Mononuclear cell (primary cell): ENCODE measurements around the gene ARL6IP1. TPM values are rescaled to one million over a fixed set of nuclear protein-coding genes. Genes with fewer than 3 reads are reported as not detected.
"Not testable (repeated sequence)": the region's sequence is repeated elsewhere in the genome, so short reads cannot be mapped to it uniquely, and the experiment has no call there.

Source experiments
- H3K27me3 ChIP-seq: 2 replicates; pipeline ENCODE4 v1.6.0; 2011; ENCODE audit warnings: low read length, control low read depth; ENCODE audit not compliant: insufficient read depth
- H3K4me1 ChIP-seq: 2 replicates; pipeline ENCODE4 v1.5.1; 2011; ENCODE audit warnings: mild to moderate bottlenecking, low read length, control low read depth; ENCODE audit not compliant: insufficient read depth
- H3K4me3 ChIP-seq: 2 replicates; pipeline ENCODE4 v1.5.1; 2011; ENCODE audit warnings: mild to moderate bottlenecking, low read length, moderate library complexity
- H3K9me3 ChIP-seq: 2 replicates; pipeline ENCODE4 v1.5.1; 2011; ENCODE audit warnings: low read depth, mild to moderate bottlenecking, control low read depth, low read length
- total RNA-seq: library from RNA; depleted of rRNA; stranded (reverse); fragments of >200 nt; gene quantifications from one replicate; pipeline ENCODE4 v1.2.3, GENCODE V29; 2012

Gene ARL6IP1
- total RNA-seq, 1 donor, result 255 TPM

DNA sequence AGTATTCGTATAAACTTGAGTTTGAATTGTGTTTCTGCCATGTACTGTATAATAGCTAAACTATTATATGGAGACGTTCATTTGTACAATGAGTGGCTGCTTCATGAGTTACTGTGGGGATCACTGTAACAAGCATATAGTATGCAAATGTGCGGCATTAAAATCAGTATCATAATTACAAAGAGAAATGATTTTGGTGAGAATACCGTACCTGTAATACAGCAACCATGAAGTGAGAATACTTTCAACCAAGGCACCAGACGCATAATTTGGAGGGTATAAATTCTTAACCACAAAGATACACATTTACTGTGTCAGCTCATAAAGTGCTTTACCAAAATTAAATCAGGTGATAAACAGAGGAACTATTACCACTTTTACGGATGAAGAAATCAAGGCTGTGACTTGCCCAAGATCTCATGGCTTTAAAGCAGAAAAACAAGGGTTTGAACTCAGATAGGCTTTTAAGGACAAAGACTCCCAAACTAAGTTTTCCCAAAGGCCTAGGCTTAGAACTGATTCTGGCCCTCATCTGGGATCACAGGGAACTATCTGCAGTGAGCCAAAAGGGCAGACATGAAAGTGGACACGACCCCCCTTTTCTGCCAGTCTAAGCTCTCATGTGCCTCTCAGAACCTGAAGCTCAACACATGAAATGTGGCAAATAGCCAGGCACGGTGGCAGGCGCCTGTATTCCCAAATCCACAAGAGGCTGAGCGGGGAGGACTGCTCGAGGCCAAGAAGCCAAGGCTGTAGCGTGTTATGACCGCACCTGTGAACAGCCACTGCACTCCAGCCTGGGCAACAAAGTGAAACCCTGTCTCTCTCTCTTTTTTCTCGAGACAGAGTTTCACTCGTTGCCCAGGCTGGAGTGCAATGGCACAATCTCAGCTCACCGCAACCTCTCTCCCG lies 17.7 kb downstream of the ARL6IP1 start:
- no peaks in the 10 kb centered on the region for H3K27me3 ChIP-seq
- H3K9me3 ChIP-seq, result no peaks in the 10 kb centered on the region
- H3K4me3 ChIP-seq, result no peak overlapping the region
- H3K4me1 ChIP-seq, result peaks cover 44% of the 10 kb centered on the region

DNA sequence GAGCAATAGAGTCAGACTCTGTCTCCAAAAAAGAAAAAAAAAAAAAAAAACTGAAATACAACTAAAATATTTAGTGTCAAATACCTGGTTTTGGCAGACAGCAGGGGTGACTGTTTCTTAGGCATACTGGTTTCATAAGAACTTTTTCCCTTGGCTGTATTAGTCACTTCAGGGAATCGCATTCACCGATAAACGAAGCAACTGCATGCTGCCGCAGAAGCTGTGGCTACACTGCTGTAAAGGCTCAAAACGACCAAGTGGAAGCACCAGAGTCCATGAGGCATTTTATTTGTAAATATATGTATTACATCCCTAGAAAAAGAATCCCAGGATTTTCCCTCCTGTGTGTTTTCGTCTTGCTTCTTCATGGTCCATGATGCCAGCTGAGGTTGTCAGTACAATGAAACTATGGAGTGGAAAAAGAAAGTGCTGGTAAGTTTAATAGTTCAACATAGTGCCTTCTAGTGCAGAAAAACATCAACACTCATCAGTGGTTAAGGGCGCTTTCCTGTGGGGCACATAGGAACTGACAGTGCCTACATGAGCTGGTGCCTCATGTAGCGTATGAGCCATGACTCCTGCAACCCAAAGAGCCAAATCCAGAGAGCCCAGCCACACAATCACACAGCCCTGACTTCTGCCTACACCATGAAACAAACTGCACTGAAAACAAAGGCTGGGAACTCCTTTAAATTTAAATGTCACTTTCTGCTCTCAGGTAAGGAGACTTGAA lies 18.5 kb downstream of the ARL6IP1 start:
- Histone ChIP-seq H3K9me3 (no peaks in the 10 kb centered on the region), H3K4me3 (no peak overlapping the region), H3K4me1 (peaks cover 36% of the 10 kb centered on the region), H3K27me3 (no peaks in the 10 kb centered on the region)

DNA sequence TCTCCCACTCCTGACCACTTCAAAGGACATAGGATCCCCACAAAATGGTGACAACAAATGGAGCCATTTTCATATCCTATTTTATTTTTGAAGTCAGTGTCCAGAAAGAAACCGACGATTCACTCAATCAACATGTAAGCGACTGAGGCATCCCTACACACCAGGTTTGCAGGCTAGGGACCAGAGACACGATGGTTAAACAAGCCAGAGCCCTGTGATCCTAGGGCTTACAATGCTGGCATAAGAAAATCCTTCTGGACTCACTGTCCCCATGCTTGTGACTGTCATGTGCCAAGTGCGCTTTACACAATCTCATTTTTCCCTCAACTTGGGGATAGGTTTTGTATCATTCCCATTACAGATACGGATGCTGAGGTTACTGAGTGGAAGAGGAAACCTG lies 20.1 kb downstream of the ARL6IP1 start:
- not testable (repeated sequence) for H3K4me3 ChIP-seq, H3K27me3 ChIP-seq, H3K9me3 ChIP-seq
- H3K4me1 ChIP-seq, result peaks cover 20% of the 10 kb centered on the region

DNA sequence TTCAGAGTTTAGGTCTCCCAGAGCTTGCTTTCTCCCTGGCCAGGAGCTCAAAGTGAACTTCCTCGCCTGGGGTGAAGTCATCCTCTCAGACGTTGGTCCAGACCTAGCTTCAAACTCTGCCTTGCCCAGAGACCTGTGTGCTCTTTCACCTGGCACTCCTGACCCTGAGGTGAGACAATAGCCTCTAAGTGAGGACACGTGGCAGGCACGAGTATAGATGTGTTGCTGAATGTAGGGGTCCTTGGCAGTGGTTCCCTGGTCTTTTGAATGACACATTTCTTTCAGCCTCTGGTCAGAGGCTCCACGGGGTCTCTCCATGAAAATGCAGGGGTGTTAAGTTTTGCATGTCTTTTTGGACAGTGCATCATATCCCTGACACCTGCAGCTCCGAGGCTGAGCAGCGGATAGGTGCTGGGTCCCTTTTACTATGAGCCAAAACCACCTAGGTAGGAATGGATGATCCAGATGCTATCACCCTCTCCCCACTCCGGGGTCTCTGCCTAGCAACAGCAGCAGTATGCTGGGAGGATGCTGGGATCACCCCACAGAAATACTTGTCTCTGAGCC lies 20.8 kb downstream of the ARL6IP1 start:
- H3K27me3 ChIP-seq, H3K4me3 ChIP-seq, H3K9me3 ChIP-seq: not testable (repeated sequence)
- peaks cover 13% of the 10 kb centered on the region for H3K4me1 ChIP-seq

DNA sequence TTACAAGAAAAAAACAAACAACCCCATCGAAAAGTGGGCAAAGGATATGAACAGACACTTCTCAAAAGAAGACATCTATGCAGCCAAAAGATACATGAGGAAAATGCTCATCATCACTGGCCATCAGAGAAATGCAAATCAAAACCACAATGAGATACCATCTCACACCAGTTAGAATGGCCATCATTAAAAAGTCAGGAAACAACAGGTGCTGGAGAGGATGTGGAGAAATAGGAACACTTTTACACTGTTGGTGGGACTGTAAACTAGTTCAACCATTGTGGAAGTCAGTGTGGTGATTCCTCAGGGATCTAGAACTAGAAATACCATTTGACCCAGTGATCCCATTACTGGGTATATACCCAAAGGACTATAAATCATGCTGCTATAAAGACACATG lies 23.7 kb downstream of the ARL6IP1 start:
- H3K27me3 ChIP-seq, H3K9me3 ChIP-seq, H3K4me3 ChIP-seq, H3K4me1 ChIP-seq: not testable (repeated sequence)

DNA sequence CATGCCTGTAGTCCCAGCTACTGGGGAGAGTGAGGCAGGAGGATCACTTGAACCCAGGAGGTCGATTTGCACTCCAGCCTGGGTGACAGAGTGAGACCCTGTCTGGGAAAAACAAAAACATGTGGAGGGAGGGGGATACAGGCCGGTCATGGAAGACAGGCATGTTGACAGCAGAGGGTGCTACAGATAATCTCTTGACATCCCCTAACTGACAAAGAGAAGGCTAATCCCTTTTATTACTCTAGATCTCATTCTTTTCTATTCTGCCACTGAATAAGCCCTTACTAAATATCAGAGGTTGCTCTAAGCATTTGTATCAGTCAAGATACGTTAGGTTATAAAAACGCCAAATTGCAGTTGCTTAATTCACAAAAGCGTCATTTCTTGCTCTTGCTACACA lies 25.0 kb downstream of the ARL6IP1 start:
- H3K9me3 ChIP-seq, H3K4me3 ChIP-seq, H3K27me3 ChIP-seq, H3K4me1 ChIP-seq: not testable (repeated sequence)

DNA sequence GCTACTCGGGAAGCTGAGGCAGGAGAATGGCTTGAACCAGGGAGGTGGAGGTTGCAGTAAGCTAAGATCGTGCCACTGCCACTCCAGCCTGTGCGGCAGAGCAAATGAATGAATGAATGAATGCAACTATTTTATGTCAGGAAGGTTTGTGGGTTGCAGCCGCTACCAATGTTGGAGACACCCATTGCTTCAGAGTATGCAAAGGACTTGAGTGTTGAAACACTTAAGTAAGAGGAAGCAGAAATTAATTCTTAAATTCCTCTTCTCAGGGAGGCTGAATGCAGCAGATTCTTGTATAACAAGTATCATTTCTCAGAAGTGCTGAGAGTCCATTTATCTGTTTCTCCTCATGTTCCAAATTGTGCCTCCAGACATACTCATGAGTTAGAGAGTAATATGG lies 26.7 kb downstream of the ARL6IP1 start:
- H3K27me3 ChIP-seq, H3K4me1 ChIP-seq, H3K9me3 ChIP-seq, H3K4me3 ChIP-seq: not testable (repeated sequence)

DNA sequence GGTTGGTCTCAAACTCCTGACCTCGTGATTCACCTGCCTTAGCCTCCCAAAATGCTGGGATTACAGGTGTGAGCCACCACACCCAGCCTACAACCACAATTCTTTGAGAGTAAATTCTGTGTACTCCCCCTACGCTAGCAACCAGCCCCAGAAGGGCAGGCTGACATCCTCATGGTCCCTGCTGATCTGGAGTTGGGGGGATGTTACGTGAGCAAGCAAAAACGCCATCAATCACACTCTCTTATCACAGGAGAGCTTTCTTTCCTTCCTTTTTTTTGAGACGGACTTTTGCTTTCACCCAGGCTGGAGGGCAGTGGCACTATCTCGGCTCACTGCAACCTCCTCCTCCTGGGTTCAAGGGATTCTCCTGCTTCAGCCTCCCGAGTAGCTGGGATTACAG lies 29.2 kb downstream of the ARL6IP1 start:
- H3K4me3 ChIP-seq, H3K9me3 ChIP-seq, H3K4me1 ChIP-seq, H3K27me3 ChIP-seq: not testable (repeated sequence)

DNA sequence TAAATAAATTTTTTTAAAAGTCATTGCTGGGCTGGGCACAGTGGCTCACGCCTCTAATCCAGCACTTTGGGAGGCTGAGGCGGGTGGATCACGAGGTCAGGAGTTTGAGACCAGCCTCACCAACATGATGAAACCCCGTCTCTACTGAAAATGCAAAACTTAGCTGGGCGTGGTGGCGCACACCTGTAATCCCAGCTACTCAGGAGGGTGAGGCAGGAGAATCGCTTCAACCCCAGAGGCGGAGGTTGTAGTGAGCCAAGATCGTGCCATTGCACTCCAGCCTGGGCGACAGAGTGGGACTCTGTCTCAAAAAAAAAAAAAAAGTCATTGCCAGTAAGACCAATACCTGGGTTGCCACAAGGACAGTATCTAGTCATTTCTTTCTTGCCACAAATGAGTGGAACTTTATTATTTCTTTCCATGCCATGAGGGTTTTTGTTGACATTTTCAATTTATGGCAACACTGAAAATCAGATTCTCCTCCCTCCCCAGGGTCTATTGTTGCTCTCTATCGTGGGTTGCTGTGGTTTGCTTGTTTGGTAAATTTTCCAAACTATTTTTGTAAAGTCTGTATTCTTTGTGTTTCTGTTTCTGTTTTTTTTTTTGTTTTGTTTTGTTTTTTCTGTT lies 30.9 kb downstream of the ARL6IP1 start:
- not testable (repeated sequence) for H3K27me3 ChIP-seq, H3K9me3 ChIP-seq, H3K4me1 ChIP-seq, H3K4me3 ChIP-seq

DNA sequence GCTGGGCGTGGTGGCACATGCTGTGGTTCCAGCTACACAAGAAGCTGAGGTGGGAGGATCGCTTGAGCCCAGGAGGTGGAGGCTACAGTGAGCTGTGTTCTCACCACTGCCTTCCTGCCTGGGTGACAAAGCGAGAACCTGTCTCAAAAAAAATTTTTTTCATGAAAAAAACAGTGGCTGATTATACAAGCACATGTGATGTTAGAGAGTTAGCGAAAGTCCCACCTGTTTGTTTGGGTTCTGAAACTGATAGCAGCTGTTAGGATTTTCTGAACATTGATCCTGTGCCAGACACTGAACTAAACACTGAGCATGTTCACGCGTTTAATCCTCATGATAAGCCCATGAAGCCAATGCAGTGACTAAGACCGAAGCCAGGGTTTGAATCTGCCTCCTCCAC lies 34.1 kb downstream of the ARL6IP1 start:
- not testable (repeated sequence) for H3K4me3 ChIP-seq, H3K4me1 ChIP-seq, H3K9me3 ChIP-seq, H3K27me3 ChIP-seq

DNA sequence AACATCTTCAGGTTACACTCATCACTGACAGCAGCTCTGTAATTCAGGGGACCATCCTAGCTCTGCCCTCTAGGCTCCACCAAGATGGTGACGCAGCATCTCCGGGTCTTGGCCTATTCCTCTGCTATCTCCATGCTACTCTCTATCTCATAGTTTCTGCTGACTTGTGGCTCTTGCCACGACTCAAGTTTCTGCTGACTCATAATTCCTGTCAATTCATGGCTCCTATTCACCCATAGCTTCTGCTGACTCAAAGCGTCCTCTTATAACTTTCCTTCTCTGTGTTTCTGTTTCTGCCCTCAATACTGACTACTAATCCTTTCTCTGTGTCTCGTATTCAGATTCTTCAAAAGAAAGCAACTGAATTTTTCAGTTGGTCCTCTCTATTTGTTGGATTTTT lies 38.6 kb downstream of the ARL6IP1 start:
- not testable (repeated sequence) for H3K9me3 ChIP-seq, H3K27me3 ChIP-seq, H3K4me1 ChIP-seq, H3K4me3 ChIP-seq

DNA sequence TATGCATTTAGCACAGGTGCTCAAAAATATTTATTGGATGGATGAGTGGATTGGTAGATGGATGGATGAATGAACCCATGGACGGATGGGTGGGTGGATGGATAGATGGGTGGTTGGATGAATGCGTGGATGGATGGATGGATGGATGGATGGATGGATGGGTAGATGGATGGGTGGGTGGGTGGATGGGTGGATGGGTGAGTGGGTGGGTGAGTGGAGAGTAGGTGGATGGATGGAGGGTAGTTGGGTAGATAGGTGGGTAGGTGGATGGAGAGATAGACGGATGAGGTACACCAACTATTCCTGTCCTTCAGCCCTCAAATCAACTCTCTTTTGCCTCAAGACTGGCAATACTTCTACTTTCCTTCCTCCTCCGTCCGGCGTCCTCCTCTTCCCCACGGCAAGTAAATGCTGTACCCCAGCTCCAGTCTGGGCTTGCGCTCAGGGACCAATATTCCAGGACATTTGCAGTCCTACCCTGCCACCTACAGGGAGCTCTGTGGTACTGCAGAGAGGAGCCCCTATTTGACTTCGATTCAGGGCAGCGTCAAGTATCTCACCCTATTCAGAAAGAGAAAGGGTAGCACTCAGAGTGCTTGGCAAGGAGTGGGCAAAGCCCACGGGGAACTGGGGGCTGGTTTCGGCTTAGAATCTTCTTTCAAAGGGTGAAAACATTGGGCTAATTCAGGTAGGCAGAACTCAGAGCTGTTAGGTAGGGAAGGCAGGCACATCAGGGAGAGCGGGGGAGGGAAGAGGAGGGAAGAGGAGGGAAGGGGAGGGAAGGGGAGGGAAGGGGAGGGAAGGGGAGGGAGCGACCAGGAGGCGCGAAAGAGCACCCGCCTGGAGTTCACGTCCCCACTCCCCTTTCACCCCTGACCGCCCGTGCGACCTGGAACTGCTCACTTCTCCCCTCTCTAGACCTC lies 41.5 kb downstream of the ARL6IP1 start:
- not testable (repeated sequence) for H3K27me3 ChIP-seq, H3K9me3 ChIP-seq, H3K4me1 ChIP-seq, H3K4me3 ChIP-seq

DNA sequence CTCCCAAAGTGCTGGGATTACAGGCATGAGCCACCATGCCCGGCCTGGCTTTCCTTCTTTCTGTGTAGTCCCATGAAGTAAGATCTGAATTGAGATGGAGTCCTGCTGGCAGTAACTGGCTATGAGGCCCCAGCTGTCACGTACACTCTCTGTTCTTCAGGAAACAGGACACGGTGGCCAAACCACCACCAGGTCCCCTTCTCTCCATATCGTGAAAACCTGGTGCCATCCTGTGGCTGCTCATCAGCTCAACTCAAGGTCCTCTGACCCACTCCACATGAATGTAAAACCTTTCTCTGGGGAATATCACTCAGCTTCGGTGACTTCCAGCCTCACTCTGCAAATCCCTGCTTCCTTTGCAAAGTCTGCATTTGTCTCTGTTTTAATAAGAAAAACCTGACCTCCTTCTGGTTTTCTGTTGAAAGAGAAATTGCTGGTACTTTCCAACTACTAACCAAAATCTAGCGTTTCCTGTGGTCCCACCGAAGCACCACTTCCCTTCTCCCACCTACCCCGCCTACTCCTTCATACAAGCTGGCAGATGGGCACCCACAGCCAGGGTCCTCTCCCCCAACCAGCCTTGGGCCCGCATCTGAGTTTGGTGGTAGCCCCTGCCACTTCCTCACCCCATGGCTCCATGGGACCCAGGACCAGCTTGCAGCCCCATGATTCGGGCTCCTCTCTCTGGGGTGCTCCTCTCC lies 43.2 kb downstream of the ARL6IP1 start:
- not testable (repeated sequence) for H3K4me1 ChIP-seq, H3K27me3 ChIP-seq, H3K4me3 ChIP-seq, H3K9me3 ChIP-seq

DNA sequence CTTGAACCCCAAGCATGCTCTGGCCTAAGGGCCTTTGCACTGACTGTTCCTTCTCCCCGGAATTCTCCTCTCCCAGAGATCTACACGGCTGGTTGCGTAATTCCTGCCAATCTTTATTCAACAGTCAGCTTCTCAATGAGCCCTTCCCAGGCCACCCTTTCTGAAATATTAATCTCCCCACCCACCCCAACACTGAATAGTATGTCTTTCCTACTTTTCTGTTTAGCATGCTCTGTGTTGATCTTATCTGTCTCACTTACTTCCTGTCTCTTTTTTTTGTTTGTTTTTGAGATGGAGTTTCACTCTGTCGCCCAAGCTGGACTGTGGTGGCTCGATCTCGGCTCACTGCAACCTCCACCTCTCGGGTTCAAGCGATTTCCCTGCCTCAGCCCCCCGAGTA lies 44.7 kb downstream of the ARL6IP1 start:
- not testable (repeated sequence) for H3K9me3 ChIP-seq, H3K4me1 ChIP-seq, H3K27me3 ChIP-seq, H3K4me3 ChIP-seq
